NCI-H1694 treated with DMSO at 0.1 percent for 48 hours (cell line): ENCODE measurements around the gene GRAP.
"Not testable (repeated sequence)": the region's sequence is repeated elsewhere in the genome, so short reads cannot be mapped to it uniquely, and the experiment has no call there.

Experiments
- DNase-seq: peaks from one replicate; lab custom pipeline; 2025; lab: John Stamatoyannopoulos, UW

Gene GRAP

GRCh38 chr17:19042369-19042768 is 4.4 kb downstream of the GRAP start:
- DNase-seq: not testable (repeated sequence)

DNA sequence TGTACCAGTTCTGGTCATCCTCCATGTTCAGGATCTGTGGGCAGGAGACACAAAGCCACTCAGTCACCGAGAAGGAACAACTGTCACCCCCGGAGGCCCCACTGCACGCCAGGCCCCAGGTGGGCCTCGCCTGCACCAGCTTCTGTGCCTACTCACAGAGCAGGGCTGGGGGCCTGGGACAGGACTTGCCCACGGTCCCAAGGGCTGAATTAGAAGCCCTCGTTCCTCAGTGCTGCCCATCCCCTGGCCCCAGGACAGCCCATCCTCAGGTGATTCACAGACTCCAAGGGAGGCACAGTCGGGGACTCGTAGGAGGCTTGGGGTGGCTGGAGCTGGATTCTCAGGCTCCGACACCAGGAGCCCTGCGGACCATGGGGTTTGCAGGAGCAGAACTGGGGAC is 4.9 kb downstream of the GRAP start:
- not testable (repeated sequence) for DNase-seq

DNA sequence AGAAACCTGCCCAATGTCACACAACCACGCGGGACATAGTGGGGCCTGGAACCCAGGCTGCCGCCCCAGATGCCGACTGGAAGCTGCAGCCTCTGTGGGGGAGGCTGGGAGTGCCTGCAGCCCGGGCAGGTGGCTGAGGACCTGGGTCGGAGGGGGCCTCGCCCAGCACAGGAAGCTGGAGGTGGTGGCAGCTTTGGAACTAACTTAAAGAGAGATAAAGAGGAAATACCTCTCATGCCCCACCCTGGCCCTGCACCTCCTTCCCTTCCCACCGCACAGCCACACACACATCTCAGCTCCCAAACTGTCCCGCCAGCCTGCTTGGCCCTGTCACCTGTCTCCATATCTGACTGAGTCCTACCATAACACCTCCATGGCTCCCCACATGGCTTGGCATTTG is 6.4 kb downstream of the GRAP start:
- not testable (repeated sequence) for DNase-seq

DNA sequence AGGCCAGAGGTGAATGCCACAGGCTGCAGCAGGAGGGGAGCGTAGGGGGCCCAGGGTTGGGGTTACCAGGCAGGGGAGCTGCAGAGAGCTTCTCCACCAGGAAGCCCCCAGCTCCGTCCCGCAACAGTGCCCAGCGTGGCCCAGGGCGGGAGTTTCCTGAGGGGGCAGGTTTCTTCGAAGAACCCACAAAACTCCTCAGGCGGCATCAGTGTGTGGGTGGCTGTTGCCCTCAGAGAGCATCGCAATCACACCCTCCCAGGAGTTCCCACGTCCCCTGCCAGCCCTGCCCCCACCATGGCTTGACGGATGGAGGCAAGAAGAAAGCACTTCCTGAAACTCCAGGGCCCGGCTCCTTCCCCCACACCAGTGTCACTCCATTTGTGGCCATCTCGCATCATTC is 8.0 kb downstream of the GRAP start:
- DNase-seq: not testable (repeated sequence)

- DNase-seq: not testable (repeated sequence)
Measured at GRCh38 chr17:19038007-19038406, 8.8 kb downstream of the GRAP start.

- DNase-seq: not testable (repeated sequence)
Measured at GRCh38 chr17:19037547-19037946, 9.2 kb downstream of the GRAP start.

GRCh38 chr17:19036186-19036585 is 10.6 kb downstream of the GRAP start:
- not testable (repeated sequence) for DNase-seq

GRCh38 chr17:19032377-19032988 is 14.3 kb downstream of the GRAP start:
- not testable (repeated sequence) for DNase-seq

- DNase-seq: not testable (repeated sequence)
Measured at GRCh38 chr17:19031729-19032128, 15.0 kb downstream of the GRAP start.

DNA sequence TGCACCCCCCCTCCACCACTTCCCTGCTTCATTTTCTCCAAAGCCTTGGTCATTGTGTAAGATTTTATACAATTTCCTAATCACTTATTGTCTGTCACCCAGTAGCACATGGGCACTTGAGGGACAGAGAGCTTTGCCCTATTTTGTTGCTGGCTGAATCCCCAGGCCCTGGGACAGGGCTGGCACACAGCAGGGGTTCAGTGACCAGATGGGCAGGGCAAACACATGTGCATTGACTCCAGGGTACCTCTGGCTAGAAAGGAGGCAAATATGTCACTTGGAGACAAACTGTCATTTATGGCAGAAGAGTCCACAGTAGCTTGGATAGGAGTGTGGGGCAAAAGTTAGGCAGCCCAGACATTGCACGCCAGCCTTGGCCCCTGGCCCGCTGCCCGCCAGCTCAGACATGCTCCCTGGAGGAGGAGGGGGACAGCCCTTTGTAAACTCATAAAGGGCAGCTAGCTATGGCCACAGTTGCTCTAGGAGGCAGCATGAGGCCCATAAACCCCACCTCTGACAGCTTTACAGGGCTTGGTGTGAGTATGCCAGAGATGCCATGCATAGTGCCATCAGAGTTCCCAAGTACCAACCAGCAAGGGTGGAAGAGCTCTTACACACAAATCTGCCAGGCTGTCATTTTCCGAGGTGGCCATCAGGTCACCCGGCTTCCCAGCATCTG is 15.8 kb downstream of the GRAP start:
- DNase-seq: not testable (repeated sequence)

DNA sequence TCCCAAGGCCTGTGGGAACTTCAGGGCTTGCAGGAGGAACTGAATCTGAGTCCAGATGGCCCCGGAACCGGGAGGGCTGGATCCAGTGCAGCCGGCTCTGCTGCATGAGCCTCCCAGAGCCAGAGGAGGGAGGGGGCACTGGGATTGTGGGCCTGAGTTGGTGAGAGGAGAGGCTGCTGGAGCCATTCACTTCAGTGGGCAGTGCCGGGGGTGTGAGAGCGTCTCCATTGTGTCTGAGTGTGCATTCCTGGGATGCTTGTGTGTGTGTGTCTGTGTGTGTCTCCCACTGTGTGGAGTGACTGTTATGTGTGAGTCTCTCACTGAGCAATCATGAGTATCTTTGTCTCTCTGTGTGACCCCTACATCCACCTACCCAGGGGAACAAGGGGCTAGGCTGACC is 17.0 kb downstream of the GRAP start:
- not testable (repeated sequence) for DNase-seq

DNA sequence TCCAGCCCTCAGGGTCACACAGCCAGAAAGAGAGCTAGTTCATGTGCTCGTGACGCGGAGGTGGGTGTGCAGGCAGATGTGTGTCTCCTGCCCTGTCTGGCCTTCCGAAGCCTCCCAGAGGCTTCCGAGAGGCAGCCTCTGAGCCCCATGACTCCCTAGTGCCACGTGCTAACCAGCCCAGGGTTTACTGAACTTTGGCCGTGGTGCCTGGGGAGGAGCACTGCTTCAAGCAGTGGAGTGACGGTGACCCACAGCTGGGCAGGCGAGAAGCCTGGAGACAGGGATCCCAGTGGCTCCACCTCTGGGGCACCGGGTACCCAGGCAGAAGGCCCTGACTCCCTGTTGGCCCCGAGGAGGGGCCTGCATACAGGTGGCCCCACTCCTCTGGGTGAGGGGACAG is 18.1 kb downstream of the GRAP start:
- not testable (repeated sequence) for DNase-seq

- DNase-seq: no peak
Measured at GRCh38 chr17:19024101-19025078, 22.4 kb downstream of the GRAP start.

- no peak for DNase-seq
Measured at GRCh38 chr17:19023209-19023999, 23.4 kb downstream of the GRAP start.

DNA sequence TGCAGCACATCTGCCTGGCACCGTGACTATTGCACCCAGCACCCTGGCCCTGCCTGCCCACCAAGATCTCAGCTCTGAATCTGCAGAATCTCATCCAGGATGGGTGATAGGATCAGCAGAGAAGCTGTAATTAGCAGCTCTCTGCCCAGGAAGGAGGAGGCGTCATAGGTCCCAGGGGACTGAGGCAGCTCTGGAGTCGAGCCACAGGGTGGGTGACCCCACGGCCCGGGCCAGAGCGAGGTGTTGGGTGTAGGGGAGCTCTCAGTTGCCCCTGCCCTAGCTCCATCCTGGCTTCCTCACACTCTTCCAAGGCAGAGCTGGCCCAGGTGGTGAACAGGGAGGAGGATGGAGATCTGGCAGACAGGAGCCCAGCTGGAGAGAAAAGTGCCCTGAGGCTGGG is 24.0 kb downstream of the GRAP start:
- no peak for DNase-seq

- DNase-seq: no peak
Measured at GRCh38 chr17:19022128-19022527, 24.6 kb downstream of the GRAP start.

DNA sequence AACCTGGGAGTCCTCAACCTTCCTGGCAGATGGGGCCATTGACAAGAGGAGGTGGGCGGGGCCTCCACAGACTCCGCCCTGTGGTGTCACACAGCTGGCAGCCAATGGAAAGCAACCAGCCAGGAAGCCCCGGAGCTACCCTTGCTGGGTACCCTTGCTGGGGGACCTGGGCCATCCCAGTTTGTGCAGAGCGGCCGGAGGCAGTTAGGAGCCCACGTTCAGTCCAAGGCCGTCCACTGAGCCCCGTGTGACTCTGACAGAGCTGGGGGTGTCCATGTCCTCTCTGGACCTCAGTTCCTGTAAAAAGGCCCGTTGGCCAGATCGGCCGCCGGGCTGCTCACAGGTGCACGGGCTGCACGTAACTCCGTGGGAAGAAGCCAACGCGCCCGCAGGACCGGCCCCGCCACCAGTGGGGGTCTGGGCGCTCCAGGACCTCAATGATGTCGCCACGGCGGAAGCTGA is 25.1 kb downstream of the GRAP start:
- no peak for DNase-seq

- not testable (repeated sequence) for DNase-seq
Measured at GRCh38 chr17:19021011-19021621, 25.6 kb downstream of the GRAP start.

DNA sequence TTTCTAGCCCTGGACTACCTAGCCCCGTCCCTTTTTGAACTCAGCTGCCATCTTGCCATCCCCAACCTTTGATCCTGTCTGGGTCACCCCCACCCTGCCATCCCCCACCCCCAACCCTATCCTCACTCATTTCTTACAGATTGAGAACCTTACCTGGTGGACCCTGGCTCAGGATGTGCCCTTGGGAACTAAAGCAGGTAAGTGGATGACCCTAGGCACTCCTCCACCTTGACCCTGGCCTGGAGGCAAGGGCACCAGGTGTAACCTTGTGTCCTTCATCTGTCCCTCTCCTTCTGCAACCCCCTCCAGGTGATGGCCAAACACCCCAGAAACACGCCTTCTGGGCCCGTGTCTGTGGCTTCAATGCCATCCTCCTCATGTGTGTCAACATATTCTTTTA is 26.7 kb downstream of the GRAP start:
- DNase-seq: no peak

GRCh38 chr17:19019041-19019941 is 27.5 kb downstream of the GRAP start:
- peak; percentile 41 for DNase-seq
